ENCODE data around the gene APOO.

Gene APOO

GRCh38 chrX:23815376-23815775, 92.4 kb downstream of the APOO start:
- no peak for DNase-seq

- no peak for DNase-seq
These were observed 93.9 kb downstream of the APOO start for GRCh38 chrX:23813808-23814207.

- no peak for DNase-seq
These were observed 96.1 kb downstream of the APOO start for GRCh38 chrX:23811656-23812055.

- DNase-seq: no peak
These were observed 96.6 kb downstream of the APOO start for GRCh38 chrX:23811108-23811651.

GRCh38 chrX:23810279-23810678, 97.5 kb downstream of the APOO start:
- no peak for DNase-seq

GRCh38 chrX:23805389-23805788, 102.3 kb downstream of the APOO start:
- DNase-seq: no peak

GRCh38 chrX:23804578-23804977, 103.2 kb downstream of the APOO start:
- no peak for DNase-seq

- no peak for DNase-seq
These were observed 103.8 kb downstream of the APOO start for GRCh38 chrX:23803931-23804381.

- DNase-seq: no peak
These were observed 105.3 kb downstream of the APOO start for GRCh38 chrX:23802431-23802830.

GRCh38 chrX:23799469-23800065, 108.2 kb downstream of the APOO start:
- no peak for DNase-seq

GRCh38 chrX:23797371-23798128, 110.2 kb downstream of the APOO start:
- no peak for DNase-seq

- no peak for DNase-seq
These were observed 112.5 kb downstream of the APOO start for GRCh38 chrX:23795221-23795620.

GRCh38 chrX:23792861-23793553, 114.7 kb downstream of the APOO start:
- DNase-seq: no peak

GRCh38 chrX:23790155-23790497, 117.6 kb downstream of the APOO start:
- no peak for DNase-seq

GRCh38 chrX:23789386-23790154, 118.2 kb downstream of the APOO start:
- DNase-seq: no peak

- no peak for DNase-seq
These were observed 118.8 kb downstream of the APOO start for GRCh38 chrX:23788946-23789345.

- no peak for DNase-seq
These were observed 119.2 kb downstream of the APOO start for GRCh38 chrX:23788521-23788920.

- no peak for DNase-seq
These were observed 120.0 kb downstream of the APOO start for GRCh38 chrX:23787745-23788118.

- peak; percentile 47 for DNase-seq
These were observed 121.4 kb downstream of the APOO start for GRCh38 chrX:23786268-23786815.

GRCh38 chrX:23785580-23785979, 122.2 kb downstream of the APOO start:
- no peak for DNase-seq

GRCh38 chrX:23784470-23785331, 123.0 kb downstream of the APOO start:
- peak; percentile 34 for DNase-seq
